NCI-H187 treated with DMSO at 0.1 percent for 48 hours (cell line): ENCODE results near the gene SCIMP.
"Not testable (repeated sequence)": the region's sequence is repeated elsewhere in the genome, so short reads cannot be mapped to it uniquely, and the experiment has no call there.

Experiments
- DNase-seq: peaks from one replicate; lab custom pipeline; 2025; lab: John Stamatoyannopoulos, UW

SCIMP gene

DNA sequence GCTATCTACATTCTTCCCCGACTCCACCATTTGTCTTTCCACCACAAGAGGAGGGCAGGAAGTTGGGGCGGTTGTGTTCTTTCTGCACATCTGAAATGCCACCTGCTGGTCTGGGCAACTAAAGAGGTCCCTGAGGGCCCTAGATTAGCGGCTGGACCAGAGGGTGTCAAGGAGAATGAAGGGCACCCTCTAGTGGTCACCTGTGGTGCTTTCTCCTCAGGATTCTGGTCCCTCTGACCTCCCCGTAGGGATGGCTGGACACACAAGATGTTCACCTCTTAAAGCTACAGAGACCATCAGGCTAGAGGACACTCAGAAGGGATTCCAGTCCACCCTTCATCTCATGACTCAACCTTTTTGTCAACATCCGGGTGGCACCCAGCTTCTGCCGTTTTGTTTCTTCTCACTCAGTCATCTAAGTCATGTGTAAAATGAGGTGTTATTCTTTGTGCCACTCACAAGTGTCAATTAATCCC is 2.9 kb upstream of the SCIMP start:
- no peak for DNase-seq

DNA sequence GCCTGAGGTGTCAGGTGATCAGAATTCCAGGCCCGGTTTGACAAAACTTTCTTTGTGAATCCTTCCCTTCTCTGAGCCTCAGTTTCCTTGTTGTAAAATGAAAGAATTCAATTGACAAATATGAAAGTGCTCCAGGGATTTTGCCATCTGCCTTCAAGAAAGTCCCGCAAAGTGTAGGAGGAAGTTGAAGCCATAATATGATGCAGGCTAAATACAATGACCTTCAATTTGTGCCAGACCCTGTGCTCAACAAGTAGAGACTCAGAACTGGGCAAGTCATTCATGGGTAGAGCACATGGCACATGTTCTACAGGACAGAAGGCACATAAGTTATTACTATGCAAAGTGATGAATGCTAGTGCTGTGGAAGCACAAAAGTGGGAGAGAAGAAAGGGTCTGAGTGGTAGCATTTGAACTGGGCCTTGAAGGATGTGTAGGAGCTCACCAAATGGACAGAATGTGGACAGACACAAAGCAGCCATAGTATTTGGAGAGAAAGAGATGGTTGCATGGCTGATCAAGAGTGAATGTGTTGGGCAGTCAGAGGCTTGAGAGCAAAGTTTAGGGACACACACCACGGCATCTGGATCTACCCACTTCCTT is 2.4 kb upstream of the SCIMP start:
- no peak for DNase-seq

DNA sequence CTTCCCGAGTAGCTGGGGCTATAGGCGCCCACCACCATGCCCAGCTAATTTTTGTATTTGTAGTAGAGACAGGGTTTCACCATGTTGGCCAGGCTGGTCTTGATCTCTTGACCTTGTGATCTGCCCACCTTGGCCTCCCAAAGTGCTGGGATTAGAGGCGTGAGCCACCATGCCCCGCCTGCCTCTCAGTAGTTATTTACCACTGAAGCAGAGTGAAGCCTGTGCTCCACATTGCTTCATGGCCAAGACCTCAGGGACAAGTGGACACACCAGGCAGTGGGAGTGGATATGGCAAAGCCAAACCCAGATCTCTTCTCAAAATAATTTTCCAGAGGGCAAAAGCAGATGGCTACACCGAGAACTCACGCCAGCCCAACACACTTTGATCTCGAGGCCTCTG is 1.2 kb downstream of the SCIMP start:
- not testable (repeated sequence) for DNase-seq

DNA sequence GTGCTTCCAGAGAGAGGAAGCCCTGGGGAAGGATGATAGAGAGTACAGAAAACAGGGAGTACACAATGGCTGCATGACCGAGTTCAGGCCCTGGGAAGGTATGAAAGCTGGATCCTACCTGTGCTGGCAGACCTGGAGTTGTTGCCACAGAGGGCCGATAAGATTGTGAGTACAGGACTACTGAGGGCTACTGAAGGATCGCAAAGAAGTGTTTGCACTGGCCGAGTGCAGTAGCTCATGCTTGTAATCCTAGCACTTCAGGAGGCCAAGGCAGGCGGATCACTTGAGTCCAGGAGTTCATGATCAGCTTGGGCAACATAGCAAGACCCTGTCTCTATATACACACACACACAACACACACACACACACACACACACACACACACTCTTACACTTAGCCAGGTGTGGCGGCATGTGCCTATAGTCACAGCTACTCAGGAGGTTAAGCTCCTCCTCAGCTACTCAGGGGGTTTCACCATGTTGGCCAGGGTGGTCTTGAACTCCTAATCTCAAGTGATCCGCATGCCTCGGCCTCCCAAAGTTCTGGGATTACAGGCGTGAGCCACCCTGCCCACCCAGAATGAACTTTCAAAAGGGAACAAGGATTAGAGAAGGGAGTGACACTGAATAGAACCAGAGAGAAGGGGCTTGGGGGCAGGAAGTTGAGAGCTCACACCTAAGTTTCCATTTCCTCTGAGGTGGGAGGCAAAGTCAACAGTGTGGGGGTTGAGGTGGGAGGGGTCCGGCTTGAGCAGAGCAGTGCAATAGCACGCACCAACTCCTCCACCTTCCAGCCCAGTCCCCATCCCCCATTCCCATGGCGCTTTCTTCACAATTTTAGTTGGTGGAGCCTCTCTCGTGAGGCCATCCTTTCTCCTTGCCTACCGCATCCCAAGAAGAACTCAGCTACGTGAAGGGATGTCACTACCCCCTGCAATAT is 7.5 kb downstream of the SCIMP start:
- DNase-seq: no peak

DNA sequence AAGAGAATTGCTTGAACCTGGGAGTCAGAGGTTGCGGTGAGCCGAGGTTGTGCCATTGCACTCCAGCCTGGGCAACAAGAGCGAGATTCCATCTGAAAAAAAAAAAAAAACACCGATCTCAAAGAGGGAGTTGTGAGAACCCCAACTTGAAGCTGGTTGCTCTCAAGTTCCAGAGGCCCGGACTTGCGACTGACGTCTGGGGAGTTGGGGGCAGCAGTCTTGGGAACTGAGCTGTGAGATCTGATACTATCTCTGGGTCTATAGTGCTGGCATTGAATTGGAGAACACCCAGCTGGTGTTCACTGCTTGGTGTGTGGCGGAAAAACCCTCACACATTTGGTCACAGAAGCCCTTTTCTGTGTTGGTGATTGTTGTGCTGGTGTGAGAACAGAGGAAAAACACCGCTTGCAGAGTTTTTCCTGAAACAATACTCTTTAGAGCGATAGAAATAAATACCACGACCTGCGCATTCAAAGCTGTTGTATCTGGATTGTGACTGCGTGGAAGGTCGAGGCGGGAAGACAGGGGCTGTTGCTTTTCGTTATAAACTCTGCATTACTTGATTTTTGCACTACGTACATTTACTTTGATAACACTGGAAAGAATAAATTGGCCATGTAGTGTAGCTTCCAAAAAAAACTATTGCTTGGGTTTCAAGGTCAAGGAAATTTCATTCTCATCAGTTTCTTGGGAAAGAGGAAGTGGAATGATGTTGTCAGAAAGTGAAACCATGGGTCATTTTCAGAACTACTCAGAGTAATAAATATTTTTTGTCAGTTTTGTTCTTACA is 8.8 kb downstream of the SCIMP start:
- DNase-seq: no peak

DNA sequence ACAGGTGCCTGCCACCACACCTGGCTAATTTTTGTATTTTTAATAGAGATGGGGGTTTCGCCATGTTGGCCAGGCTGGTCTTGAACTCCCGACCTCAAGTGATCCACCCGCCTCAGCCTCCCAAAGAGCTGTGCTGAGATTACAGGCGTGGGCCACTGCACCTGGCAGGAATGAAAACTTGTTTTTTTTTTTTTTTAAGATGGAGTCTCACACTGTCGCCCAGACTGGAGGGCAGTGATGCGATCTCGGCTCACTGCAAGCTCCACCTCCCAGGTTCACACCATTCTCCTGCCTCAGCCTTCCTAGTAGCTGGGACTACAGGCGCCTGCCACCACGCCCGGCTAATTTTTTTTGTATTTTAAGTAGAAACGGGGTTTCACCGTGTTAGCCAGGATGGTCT is 12.7 kb downstream of the SCIMP start:
- DNase-seq: not testable (repeated sequence)

DNA sequence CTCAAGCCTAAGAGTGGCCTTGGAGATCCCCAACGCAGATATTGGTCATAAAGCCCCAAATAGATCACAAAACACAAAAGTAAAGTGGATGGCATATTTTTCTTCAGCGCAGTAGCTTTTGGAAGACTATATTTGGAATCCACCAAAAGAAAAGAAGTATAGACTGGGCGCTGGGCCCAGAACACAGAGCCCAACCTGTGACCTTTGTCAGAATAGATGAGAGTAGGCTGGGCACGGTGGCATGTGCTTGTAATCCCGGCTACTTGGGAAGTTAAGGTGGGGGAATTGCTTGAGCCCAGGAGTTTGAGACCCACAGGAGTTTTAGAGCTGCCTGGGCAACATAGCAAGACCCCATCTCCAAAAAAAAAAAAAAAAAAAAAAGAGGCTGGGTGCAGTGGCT is 14.6 kb downstream of the SCIMP start:
- no peak for DNase-seq

DNA sequence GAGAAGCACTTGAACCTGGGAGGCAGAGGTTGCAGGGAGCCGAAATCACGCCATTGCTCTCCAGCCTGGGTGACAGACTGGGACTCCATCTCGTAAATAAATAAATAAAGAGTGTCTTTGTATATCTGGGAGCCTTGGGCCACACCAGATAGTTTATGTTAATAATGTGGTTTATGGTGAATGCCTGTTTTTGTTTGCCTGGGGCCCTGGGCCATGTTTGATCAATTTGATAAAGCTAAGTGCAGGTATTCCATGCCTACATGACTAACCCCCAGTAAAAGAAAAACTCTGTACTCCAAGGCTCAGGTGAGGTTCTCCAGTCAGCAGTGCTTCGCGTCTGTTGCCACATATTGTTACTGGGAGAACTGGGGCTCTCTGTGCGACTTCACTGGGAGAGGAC is 15.1 kb downstream of the SCIMP start:
- no peak for DNase-seq

DNA sequence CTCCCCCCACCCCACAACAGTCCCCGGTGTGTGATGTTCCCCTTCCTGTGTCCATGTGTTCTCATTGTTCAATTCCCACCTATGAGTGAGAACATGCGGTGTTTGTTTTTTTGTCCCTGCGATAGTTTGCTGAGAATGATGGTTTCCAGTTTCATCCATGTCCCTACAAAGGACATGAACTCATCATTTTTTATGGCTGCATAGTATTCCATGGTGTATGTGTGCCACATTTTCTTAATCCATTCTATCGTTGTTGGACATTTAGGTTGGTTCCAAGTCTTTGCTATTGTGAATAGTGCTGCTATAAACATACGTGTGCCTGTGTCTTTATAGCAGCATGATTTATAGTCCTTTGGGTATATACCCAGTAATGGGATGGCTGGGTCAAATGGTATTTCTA is 17.1 kb downstream of the SCIMP start:
- not testable (repeated sequence) for DNase-seq

DNA sequence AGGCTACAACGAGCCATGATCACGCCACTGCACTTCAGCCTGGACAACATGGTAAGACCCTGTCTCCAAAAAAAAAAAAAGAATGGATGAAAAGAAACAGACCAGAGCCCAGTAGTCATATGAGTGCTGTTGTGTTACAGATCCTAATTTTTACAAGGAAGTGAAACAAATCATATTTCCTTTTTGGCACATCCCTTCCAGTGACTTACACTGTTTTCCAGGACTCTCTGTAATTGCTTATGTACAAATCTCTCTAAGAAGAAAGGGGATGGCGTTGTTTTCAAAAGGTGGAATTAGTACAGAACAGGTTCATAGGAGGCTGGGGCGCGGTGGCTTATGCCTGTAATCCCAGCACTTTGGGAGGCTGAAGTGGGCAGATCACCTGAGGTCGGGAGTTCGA is 23.2 kb downstream of the SCIMP start:
- DNase-seq: no peak

DNA sequence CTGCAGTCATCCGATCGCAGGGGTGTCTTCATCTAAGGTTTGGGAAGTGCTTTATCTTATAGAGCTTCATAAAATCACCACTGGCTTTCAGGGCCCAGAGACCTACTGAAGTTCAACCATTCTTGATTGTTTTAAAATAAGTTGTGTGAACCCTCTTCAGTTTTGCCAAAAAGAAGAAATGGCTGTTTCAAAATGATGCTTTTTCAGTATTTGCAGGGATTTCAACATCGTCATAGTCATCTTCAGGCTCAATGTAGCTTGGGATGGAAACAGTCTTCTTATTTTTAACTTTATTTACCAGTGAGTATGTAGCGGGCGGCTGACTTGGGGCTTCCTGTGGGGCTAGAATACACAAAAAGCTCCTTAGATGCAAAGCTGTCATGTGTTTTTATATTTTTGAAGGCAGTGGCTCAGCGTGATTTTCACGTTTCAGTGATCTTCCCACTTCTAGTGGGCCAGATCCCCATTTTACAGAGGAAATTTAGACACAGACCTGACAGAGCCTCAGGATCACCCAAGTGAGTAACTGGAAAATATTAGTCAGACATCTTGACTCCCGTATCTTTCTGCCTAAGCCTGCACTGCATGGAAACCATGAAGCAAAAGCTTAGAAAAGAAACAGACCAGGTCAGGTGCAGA is 23.9 kb downstream of the SCIMP start:
- DNase-seq: no peak

DNA sequence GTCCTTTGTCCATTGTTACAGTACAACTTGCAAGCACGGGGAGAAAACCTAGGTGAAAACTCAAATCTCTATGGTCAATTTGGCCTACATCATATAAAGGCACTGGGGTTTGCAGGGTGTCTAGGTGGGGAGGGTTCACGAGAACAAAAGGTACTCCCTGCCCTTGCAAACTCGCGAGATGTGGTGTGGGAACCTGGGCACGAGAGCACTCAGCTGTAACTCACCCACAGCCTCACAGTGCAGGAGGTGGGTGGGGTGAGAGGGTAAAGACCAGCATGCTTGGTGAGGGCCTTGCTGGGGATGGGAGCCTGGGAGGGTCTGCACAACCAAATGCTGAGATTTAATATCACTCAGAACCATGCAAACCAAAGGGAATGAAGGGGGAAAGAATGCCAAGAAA is 24.6 kb downstream of the SCIMP start:
- DNase-seq: no peak

DNA sequence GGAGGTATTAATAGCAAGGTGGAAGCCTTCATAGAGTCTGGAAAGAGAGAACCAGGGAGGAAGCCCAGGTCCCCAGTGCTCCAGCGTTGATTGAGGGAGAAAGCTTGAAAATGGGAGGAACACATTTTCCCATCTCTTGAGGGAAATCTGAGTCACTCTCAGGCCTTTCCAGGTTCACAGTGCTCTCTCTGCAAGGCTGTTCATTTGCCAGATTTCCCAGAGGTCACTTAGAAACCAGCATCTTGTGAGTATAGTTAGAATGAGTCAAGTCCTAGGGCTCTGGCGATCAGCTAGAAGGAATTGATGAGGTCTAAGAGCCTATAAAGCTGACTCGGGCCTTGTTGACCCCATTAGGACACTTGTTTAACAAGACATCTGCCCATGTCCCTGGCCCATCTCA is 25.3 kb downstream of the SCIMP start:
- no peak for DNase-seq

DNA sequence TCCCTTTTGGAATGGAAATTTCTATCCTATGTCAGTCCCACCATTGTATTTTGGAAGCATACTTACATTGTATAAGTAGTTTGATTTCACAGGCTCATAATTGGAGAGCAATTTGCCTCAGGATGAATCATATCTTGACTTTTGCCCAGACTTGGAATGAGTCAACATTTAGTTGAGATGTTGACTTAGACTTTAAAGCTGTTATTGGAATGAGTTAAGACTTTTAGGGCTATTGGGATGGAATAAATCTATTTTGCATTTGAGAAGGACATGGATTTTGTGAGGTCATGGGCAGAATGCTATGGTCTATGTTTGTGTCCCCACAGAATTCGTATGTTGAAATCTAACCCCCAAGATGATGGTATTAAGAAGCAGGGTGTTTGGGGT is 30.8 kb downstream of the SCIMP start:
- no peak for DNase-seq

DNA sequence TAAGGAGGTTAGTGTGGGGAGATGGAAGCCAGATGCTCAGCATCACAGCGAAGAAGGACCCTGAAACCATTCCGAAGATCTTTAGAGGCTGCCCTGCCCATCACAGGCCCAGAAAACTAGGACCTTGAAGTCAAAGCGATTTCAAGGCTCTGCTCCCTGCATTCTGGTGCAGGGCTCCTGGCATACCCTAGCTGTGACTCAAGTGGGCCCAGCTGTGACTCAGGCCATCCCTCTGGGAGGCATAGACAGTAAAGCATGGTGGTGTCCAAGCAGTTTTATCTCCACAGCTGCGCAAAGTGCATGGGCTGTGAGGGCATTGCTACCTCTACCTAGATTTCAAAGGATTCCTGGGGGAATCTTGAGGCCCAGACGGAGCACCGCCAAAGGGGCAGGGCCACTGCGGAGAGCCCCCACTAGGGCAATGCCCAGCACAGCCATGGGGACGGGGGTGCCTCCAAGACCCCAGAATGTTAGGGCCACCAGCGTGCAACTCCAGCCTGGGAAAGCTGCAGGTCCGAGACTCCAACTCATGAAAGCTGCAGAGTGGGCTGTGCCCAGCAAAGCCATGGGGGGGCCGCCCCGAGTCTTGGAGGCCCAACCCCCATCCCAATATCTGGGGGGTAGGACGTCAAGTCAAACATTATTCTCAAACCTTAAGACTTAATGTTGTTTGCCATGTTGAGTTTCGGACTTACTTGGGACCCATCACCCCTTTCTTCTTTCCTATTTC is 31.3 kb downstream of the SCIMP start:
- no peak for DNase-seq

DNA sequence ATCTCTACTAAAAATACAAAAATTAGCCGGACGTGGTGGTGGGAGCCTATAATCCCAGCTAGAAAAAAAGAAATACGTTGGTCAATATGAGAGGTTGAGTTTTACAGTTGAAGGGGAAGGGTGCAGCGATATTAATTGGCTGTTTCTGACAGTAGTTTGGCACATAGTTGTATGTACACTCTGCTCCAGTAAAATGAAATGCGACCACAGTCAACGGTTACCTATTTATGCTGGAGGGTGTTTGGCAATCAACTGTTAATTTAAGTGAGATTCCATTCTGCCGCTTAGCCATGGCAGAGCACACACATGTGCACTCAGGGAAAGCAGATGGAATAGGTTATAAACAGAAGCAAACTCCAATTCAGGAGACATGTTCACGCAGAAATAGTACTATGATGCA is 33.6 kb downstream of the SCIMP start:
- no peak for DNase-seq

DNA sequence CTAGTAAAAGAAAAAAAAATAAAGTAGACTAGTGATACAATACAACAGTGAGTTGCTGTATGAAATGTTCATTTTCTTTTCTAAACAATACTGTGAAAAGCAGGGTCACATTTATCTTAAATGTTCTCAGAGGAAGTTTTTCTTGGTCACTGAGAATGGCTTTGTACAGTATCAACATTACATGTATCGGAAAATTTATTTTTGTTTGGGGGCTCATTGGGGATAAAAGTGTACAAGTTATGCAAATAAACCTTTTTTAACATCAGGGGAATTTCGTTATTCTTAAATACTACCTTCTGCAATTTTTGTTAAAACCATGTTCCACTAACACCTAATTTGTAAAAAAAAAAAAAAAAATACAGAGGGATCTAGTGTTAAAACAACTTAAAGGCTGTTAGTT is 34.3 kb downstream of the SCIMP start:
- no peak for DNase-seq

DNA sequence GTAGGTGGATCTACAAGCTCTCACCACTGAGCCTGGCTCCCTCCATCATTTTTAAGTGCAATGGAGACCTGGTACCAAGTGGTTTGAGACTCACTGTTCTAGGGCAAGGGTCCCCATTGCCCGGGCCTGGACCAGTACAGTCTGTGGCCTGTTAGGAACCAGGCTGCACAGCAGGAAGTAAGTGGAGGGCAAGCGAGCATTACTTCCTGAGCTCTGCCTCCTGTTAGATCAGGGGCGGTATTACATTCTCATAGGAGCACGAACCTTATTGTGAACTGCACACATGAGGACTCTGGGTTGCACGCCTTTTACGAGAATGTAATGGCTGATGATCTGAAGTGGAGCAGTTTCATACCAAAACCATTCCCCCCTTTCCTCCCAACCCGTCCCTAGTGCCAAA is 36.2 kb downstream of the SCIMP start:
- no peak for DNase-seq

DNA sequence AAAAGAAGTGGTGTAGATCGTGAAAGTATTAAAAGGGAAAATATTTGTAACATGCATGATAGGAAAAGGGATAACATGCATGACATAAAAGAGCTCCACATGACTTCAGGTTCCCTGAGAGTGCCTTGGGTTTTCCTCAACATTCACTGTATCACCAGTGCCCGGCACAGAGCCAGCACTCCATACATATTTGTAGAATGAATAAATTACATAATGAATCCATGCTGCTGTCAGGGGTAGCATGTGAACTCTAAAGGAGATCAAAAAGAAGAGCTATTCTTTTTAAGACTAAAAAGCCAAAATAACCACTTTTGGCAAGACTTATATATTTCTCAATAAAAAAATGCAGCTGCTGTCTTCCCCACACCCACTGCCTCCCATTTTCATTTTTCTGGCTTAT is 40.3 kb downstream of the SCIMP start:
- no peak for DNase-seq

DNA sequence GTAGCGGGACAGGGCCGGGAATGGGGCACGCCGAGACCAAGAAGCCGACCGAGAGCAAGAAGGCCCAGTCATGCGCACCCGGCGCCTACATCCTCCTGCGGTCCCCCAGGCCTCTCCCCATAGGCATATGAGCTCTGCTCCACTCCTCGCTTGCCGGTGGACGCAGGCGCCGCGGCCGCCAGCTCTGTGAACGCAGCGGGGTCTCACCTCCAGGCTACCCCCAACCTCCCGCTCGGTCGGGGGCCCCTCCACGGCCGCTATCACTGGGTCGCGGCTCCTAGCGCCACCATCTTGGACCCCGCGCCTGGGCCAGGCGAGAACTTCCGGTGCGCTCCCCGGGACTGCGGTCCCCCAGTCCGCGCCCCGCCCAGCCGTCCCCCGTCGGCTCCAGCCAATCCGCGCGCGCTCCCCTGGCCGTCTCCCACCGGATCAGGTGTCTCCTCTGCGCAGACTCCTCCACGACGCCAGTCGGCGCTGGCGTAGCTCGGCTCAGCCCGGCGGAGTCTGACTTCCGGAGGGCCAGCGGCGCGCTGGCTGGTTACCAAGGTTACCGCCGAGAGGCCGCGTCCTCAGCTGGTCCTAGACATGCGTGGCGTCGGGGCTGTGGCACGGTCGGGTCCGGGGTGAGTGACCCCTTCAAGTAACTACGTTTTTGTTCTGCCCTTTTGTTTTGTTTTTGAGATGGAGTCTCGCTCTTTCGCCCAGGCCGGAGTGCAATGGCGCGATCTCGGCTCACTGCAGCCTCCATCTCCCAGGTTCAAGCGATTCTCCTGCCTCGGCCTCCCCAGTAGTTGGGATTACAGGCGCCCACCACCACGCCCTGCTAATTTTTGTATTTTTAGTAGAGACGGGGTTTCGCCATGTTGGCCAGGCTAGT is 42.9 kb downstream of the SCIMP start, which contains the start of gene ZNF594:
Gene ZNF594 (minus strand): TSS at position 328 of the 877 bp plus-strand sequence. CDS start 7,612 bp downstream, outside the sequence.
- peak; percentile 29 for DNase-seq
